Measurements from ENCODE around the gene DQX1. TPM values are rescaled to one million over a fixed set of nuclear protein-coding genes. Genes with fewer than 3 reads are reported as not detected.
"Not testable (repeated sequence)": the region's sequence is repeated elsewhere in the genome, so short reads cannot be mapped to it uniquely, and the experiment has no call there.

The DQX1 gene
- total RNA-seq, 2 donors from 2014 or later: not detected

DNA sequence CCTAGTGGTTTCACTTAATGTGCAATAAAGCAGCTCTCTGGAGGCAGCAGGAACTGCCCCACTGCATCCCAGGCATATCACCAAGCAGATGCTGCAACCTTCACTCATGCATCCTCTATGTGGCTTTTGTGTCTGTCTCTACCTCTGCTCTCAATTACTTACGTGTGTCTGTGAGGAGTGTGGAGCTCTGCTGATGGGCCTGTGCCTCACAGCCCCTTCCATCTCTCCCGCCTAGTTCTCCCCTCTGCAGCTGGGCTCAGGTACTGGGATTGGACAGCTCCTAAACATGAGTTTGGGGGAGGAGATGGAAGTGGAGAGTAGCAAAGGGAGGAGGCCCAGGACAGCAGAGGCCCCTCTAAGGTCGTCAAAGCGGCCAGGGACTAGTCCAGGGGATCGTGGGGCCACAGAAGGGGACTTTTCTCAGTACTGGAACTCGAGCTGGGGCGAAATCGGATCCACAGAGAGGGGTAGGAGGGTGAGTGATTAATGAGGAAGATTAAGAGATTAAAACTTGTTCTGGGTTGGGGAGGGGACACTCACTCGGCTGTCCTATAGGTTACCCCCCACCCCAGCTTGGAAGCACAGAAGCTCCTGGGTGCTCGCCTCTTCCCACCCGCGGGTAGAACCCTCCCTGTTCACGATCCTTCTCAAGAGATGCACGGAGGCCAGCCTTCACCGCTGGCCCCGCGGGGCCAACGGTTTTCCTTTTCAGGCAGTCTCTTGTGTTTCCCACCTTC, 24.5 kb downstream of the DQX1 start:
- DNase-seq (no peak), ATAC-seq (no peak)
- intact Hi-C loops (cut with DNase I): no loop called here

DNA sequence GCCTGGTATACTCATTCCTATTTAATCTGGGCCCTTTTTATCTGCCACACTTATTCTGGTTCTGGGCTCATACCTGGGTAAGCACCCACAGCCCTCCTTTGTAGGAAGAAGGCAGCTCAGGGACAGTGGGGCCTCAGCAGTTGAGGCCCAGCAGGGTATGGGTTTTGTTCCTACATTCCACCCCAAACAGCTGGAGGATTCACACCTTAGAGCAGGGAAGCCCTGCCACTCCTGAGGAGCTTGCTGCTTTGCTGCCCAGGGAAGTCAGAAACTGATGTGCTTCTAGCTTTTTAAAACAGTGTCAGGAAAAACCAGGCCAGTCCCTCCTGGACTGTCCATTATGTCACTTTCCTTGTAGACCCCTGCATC, 25.5 kb downstream of the DQX1 start:
- ATAC-seq (no peak), DNase-seq (no peak)
- intact Hi-C loops (cut with DNase I): no loop called here

DNA sequence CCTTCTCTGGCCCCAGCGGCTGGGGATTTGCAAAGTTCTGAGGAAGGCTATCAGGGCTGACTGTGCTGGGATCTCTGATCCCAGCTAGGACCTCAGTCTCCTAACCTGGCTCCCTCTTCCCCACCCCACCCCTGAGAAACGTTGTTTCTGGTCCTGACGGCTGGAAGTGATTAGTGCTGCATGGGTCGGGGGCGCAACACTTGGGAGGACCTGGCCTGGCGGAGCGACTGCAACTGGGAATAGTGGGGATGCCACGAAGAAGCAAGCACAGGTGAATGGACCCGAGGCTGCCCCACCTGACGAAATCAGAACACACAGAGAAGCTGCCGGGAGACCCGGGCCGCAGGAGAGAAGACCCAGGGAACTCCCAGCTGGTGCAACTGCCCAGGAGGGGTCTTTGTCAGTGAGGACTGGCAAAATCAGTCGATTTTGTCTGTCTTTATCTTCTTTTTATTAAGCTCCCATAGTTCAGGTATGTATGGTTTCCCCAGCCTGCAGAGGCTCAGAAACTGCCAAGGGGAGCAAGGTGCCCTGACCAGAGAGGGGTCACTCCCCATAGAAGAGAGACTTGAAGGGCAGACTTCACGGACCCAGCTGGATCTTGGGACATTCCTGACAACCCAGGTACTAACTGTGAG, 26.0 kb downstream of the DQX1 start:
- intact Hi-C loops (cut with DNase I): no loop called here
- DNase-seq (no peak), ATAC-seq (no peak)

DNA sequence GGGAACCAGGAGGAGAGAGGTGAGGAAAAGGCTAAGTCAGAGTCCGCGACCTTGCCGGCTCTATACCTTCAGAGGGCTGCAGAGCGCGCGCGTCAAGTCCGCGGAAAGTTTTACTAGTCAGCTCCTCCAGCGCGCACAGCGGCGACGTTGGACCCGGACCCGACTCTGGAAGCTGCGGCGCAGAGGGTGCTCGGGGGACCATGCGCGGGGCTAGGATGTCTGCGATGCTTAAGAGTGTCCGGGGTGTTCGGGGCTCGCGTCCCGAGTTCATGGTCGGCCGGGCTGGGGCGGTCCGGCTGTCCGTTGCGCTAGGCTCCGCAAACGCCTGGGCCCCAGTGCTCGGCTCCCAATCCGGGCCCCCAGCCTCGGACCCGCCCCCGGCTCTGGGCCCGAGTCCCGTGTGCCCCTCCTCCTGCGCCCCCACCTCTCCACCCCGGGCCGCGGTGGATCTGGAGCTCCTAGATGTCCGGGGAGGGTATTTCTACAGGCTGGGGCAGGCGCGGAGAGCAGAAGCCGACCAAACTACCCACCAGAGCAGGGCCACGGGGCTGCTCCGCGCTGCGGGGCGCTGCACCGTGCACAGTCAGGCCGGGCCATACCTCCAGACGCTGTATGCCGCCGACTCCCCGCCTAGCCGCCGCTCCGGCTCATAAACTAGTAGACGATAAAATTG, 26.6 kb downstream of the DQX1 start, which contains the start of gene LBX2:
Gene LBX2, minus strand, starts transcription at position 337 of the 673 bp plus-strand sequence. Its CDS starts 66 bp downstream, at position 271.
- DNase-seq (no peak), ATAC-seq (no peak)
- intact Hi-C loops (cut with DNase I): no loop called here

DNA sequence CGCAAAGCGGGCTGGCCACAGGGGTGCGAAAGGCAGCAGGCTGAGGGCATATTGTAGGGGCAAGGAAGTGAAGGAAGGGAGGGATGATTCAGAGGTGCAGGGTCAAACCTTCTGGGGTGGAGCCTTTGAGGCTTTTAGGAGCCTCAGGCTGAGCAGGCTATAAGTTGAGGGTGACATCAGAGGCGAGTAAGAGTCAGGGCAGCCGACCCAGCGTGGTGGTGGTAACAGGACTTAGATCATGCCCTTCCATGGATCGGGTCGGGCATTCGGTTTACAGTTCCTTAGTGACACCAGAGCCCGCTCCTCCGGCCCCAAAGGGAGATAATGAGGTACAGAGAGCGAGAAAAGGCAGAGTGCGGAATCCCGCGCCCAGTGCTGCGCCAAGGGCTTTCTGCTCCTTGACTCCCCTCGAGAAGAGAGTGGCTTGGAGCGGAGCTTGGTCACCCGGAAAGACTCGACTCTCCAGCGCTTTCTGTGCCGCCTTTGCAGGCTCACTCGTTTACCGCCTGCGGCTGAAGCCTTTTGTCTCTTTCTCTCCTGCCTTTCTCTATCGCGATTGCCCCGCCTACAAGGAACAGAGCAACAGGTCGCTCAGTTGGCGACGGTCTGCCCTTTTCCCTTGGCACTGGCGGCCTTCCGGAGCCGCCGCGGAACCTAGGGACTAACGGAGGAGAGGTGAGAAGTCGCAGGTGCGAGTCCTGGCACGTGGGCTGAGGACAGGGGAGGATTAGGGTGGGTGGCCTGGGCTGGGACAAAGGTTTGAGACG, 27.3 kb downstream of the DQX1 start:
- DNase-seq (no peak), ATAC-seq (peak in 1 of 2 donors; percentile 7)
- intact Hi-C loops (cut with DNase I): no loop called here

DNA sequence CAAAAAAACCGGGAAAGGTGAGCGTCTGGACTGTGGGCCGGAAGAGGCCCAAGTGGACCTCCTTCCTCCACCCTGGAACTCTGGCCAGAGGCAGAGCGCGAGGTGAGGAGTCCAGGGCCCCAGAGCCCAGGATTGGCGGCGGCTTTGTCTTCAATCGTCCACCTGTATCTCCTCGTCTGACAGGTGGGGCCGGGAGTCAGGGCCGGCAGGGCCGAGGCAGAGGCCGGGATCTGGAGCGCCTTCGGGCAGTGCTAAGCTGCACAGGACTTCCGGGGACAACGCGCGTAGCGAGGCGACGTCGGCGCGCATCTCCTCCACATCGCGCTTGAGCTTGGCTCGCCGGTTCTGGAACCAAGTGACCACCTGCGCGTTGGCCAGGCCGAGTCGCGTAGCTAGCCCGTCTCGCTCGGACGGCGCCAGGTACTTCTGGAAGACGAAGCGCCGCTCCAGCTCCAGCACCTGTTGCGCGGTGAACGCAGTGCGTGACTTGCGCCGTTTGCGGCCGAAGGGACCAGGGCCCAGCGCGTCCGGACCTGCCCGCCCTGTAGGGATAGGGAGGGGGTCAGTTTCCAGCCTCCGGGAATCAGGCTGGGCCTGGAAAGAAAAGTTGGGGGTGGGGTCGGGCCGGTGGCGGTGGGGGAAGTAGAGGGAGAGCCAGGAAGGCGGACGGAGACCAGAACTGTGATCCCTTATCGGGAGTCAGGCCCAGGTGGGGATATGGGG, 28.1 kb downstream of the DQX1 start:
- DNase-seq (no peak), ATAC-seq (peak in 1 of 2 donors; percentile 46)
- intact Hi-C loops (cut with DNase I): no loop called here

DNA sequence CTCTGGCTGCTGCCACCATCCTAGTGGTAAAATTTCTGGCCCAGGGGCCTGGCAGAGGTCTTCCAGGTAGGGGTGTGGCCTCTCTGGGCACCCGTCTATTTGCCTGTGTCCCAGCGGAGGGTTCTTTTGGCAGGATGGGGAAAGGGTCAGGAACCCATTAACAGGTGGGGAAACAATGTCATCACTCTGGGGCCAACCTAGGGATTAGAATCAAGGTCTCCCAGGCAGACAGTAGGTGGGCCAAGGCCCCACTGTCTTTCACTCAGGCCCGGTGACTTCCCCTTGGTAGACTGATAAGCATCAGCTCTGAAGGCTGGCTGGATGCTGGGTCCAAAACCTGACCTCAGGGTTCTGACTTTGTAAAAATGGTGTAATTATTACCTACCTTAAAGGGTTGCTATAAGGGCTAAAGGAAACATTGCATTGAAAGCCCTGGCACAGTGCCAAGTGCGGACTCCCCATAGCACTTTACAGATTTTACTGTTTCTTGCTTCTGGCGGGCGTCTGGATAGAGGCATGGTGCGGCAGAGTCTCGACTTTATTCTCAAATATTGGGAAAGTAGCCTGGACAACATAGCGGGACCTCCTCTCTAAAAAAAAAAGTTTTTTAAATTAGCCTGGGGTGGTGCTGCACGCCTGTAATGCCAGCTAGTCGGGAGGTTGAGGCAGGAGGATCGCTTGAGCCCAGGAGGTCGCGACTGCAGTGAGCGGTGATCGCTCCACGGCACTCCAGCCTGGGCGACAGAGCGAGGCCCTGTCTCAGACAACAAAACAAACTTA, 28.8 kb downstream of the DQX1 start:
- DNase-seq (no peak), ATAC-seq (no peak)
- intact Hi-C loops (cut with DNase I): no loop called here

DNA sequence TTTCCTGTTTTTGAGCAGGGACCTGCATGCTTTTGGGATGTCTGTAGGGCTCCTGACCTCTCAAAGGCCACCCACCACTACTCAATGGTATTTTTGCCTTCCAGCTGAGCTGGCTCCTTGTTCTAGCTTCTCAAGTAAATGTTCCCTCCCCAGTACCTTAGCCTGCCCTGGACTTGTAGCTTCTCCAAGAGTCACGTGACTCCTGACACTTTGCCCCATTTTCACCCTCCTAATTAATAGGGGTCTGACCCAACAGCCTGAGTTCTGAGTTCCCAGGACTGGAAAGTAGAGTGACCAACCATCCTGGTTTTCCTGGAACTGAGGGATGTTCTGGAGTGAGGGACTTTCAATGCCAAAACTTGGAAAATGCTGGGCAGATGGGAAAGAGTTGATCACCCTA, 30.6 kb downstream of the DQX1 start:
- no peak for DNase-seq
- ATAC-seq: no peak
- intact Hi-C loops (cut with DNase I): no loop called here

DNA sequence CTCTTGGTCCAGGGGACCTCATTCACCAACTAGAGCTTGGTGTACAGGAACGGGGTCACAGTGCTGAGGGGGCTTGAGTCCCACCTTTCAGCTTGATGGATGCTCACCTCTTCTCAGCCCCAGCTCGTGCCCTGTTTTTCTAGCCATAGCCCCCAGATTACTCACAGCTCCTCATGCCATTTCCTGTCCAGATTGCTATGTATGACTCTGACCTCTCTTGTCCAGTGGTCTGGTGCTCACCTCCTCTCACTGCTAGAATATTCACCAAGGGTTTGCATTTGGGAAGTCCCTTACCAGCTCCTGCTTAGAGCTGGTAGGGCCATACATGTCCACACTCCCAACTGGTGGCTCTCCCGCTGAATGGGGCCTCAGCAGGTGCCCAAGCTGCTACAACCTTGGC, 32.5 kb downstream of the DQX1 start:
- ATAC-seq (no peak), DNase-seq (no peak)
- intact Hi-C loops (cut with DNase I): no loop called here

DNA sequence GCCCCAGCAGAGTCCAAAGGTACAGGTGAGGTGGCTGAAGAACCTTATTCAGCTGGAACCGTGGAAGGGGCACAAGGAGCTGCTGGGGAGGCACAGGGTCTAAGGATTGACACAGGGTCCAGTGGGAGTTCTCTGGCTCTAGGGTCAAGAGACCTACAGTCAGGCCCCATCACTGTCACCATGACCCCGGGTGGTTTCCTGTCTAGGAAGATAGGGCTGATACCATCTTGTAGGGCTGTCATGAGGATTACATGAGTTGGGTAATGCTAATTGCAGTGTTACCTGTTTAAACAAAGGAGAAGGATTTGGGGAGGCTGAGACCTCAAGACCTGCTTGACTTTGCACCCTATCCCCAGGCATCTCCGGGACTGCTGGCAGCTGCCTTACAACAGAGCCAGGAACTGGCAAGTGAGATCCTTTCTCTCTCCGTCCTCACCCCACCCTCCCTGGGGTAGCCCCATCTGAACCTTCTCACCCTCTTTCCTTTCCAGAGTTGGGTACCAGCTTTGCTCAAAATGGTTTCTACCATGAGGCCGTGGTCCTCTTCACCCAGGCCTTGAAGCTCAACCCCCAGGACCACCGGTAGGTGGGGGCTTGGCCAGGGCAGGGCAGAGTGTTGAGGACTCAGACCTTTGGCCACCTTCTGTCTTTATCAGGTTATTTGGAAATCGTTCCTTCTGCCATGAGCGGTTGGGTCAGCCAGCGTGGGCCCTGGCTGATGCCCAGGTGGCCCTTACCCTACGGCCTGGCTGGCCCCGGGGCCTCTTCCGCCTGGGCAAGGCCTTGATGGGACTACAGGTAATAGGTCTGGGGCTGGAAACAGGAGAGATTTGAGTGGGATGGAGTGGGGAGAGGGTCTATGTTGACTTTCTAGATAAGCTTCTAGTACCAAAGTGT, 34.1 kb downstream of the DQX1 start:
- ATAC-seq: no peak

DNA sequence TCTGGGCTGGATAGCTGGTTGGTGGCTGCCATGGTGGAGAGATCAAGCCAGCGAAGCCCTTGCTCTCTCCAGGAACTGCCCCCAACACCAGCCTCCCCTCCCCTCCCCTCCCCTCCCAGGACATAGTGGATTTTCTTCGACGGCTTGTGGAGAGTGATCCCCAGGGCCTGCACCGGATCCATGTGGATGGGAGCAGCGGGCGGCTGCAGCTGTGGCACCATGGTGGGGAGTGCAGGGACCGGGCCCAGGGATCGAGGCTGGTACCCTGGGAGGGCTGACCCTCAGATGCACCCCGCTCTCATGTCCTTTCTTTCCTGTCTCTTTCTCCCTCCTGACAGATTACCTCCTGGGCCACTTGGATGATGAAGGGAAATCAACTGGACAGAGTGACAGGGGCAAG, 36.1 kb downstream of the DQX1 start:
- DNase-seq (no peak), ATAC-seq (no peak)
- intact Hi-C loops (cut with DNase I): loop anchor here in 1 of 2 donors (10.0 kb wide), 1 partner anchor 95 kb away; no protein-coding TSS in a partner anchor

More for the DNA sequence above, 34.1 kb downstream of the DQX1 start:
- intact Hi-C loops (cut with DNase I): no loop called here
- DNase-seq: no peak

DNA sequence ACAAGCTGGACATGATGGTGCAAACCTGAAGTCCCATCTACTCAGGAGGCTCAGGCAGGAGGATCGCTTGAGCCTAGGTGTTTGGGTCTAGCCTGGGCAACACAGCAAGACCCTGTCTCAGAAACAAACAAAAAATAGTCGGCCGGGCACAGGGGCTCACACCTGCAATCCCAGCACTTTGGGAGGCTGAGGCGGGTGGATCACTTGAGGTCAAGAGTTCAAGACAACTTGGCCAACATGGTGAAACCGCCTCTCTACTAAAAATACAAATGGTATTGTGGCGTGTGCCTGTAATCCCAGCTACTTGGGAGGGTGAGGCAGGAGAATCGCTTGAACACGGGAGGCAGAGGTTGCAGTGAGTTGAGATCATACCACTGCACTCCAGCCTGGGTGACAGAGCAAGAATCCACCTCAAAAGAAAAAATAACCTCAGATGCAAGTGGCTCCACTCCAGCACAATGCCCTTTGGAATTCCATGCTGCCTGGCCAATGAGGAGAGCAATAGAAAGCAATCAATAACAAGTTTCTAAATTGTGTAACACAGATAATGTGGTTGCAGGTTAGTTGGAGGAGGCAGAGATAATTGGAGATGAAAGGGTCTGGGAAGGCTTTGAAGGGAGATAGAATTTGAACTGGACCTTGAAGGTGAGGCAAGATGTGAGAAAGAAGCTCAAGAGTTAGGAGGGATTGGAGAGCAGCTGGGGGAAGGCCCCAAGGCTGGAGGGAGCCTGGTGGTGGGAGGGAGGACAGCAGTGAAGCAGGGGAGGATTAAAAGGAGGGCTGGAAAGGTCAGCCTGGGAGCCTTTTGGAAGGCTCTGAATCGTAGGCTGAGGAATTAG, 37.2 kb downstream of the DQX1 start:
- no peak for DNase-seq
- intact Hi-C loops (cut with DNase I): loop anchor here in 1 of 2 donors (10.0 kb wide), 1 partner anchor 96 kb away; no protein-coding TSS in a partner anchor
- no peak for ATAC-seq

DNA sequence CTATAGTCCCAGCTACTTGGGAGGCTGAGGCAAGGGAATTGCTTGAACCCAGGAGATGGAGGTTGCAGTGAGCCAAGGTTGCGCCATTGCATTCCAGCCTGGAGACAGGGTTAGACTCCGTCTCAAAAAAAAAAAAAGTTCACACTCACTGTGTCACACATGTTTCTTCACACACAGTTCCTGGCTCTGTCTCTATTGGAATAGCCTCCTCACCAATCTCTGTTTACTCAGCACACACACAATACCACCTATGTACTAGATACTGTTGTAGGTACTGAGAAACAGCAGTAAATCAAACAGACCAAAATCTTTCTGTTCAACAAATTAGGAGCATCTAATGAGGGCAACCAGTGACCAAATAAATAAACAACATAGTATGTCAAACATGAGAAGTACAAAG, 39.9 kb downstream of the DQX1 start:
- ATAC-seq (no peak), DNase-seq (no peak)
- intact Hi-C loops (cut with DNase I): loop anchor here in 1 of 2 donors (10.0 kb wide), 1 partner anchor 99 kb away; no protein-coding TSS in a partner anchor

DNA sequence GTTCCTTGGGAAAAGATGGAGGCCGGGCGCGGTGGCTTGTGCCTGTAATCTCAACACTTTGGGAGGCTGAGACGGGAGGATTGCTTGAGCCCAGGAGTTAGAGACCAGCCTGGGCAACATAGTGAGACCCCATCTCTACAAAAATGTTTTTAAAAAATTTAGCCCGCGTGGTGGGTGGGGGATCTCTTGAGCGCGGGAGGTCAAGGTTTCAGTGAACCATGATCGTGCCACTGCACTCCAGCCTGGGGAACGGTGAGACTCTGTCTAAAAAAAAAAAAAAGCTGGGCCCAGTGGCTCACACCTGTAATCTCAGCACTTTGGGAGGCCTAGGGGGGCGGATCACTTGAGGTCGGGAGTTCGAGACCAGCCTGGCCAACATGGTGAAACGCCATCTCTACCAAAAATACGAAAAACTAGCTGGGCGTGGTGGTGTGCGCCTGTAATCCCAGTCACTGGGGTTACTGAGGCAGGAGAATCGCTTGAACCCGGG, 42.3 kb downstream of the DQX1 start:
- DNase-seq, ATAC-seq: not testable (repeated sequence)
- intact Hi-C loops (cut with DNase I): loop anchor here (2.0 to 10.0 kb wide), 2 partner anchors 101 to 103 kb away; no protein-coding TSS in a partner anchor

DNA sequence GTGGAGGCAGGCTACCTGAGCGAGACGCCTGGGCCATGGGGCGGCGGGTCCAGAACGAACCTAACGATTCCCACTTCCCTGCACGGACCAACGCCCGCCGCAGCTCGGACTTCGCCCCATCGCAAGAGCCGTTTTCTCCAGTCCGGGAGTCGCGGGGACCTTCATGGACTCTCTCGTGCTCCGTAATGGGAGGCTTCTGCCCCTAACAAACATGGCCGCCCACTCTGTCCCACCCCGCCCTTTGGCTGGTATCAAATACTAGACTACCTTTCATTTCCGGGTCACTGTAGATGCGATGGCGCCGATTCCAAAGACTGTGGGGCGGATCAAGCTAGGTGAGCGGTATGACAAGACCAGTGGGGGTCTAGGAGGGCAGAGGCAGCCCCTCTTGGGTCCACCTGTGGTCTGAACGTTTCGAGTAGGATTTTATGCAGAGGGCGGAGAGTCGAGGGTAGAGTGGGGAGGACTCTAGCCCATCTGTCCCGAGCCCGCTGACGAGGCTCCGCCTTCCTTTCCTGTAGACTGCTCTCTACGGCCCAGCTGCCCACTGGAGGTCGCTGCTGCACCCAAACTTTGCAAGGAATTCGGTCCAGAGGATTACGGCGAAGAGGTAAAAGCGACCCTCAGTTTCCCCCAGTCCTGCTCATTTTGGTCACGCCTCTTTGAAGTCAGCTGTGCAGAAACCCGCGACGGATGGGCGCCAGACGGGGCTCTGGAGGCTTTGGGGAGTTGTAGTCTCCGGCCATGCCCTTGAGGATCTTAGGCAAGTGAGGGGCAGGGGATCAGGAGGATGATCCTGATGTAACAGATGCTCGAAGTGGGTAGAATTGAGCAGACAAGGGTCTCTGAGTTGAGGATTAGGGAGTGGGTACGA, 43.0 kb downstream of the DQX1 start, which contains the start of the genes CCDC142 and TTC31:
Gene CCDC142, minus strand, starts transcription at position 198 of the 874 bp plus-strand sequence. Its CDS starts 161 bp downstream, at position 37.
Gene TTC31, plus strand, starts transcription at position 281 of the 874 bp plus-strand sequence. Its CDS starts 15 bp downstream, at position 296.
- peak; percentile 98 to 99 for ATAC-seq
- DNase-seq: peak; percentile 97
- intact Hi-C loops (cut with DNase I): loop anchor here (2.0 to 10.0 kb wide), 2 partner anchors 102 to 104 kb away; no protein-coding TSS in a partner anchor
